COLO668 (cell line): Measurements from ENCODE around the gene PAQR4.
A peak's percentile ranks its signal among the peaks of the same experiment; 100 is the strongest.

ENCODE experiments used
- DNase-seq: peaks from one replicate; lab custom pipeline; 2025; ENCODE audit not compliant: unreplicated experiment; lab: John Stamatoyannopoulos, UW

PAQR4 gene

DNA sequence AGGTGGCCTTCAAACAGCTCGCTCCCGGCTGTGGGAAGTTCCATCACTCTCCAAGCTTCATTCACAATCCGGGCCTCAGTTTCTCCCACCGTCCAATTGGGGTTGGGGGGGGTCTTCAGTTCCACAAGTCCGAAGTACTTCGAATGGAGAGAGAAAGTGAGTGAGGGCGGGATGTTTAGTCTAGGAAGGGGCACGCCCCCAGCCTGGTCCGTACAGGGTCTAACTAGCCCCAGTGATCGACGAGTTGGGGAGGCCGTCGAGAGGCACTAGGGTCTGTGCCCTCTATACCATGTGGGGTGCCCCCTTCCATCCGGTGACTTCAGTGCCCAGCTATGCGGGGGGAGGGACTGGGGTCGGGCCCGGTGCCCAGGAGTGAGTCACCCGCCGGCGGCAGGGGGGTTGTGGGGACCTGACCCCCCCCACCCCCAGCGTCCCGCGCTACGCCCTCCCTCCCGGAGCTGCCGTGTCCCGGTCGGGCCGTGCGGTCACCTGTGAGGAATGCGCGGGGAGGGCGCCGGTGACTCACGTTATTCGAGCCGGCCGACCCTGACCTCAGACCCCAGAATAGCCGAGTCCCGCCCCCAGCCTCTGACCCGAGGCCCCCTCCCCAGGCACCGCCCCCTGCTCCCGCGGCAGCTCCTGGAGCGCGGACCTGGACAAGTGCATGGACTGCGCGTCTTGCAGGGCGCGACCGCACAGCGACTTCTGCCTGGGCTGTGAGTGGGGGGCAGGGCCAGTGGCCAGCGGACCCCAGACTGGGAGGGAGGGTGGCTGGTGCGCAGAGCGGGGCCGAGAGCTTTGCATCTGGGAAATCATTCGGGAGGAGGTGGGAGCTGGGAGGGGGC, 51.7 kb downstream of the PAQR4 start:
- peak; percentile 55 for DNase-seq

DNA sequence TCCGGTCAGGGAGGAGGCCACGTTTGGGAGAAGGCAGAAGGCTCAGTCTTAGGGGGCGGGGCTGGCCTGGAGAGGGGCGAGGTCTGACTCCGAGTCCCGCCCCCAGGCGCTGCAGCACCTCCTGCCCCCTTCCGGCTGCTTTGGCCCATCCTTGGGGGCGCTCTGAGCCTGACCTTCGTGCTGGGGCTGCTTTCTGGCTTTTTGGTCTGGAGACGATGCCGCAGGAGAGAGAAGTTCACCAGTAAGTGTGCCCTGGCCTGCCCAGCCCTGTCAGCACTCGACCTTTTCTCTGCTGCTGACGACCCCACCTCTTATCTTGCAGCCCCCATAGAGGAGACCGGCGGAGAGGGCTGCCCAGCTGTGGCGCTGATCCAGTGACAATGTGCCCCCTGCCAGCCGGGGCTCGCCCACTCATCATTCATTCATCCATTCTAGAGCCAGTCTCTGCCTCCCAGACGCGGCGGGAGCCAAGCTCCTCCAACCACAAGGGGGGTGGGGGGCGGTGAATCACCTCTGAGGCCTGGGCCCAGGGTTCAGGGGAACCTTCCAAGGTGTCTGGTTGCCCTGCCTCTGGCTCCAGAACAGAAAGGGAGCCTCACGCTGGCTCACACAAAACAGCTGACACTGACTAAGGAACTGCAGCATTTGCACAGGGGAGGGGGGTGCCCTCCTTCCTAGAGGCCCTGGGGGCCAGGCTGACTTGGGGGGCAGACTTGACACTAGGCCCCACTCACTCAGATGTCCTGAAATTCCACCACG, 52.5 kb downstream of the PAQR4 start:
- peak; percentile 73 for DNase-seq

DNA sequence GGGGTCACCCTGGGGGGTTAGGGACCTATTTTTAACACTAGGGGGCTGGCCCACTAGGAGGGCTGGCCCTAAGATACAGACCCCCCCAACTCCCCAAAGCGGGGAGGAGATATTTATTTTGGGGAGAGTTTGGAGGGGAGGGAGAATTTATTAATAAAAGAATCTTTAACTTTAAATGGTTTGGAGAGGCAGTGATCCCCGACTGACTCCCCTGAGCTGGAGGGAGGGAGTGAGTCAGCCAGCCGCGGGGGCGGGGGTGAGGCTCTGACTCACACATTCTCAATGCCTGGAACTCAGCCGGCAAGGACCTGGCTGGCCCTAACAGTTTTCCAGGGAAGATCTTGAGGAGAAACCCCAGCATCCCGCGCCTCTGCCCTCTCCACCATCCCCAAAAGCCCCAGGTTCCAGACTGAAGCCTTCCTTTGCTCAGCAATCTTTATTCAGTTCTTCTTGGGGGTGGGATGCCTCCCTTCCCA, 53.1 kb downstream of the PAQR4 start:
- DNase-seq = peak; percentile 72

DNA sequence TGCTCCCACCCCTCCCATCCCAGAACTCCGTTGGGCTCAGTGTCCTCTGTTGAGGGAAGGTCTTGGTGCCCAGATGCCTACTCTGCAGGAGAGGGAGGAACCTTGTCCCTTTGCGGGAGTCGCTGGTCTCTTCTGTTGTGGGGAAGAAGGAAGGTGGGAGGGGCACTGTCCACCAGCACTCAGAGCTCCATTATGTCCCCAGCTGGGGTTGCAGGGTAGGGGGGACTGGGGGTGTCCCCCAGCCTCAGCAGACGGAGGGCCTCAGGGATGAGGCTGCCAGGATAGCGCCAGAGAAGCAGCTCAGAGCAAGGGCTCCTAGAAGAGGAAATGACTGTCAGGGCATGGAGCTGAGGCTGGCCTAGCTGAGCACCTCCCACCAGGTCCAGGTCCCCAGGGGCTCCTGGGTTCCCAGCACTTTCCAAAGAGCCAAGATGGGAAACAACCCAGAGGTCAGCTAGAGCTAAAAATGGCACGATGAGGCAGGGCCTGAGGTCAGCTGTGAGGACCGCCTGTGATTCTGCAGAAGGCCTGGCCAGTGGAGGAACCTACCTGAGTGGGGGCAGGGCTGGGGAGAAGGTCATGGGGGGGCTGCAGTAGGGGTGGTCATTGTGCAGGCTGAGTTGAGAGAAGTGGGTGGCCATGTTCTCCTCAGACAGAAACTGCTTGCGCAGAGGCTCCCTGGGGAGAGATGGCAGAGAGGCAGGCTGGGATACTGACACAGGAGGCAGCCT, 53.7 kb downstream of the PAQR4 start:
- no peak for DNase-seq
